ENCODE measurements around the gene FBXO17. TPM values are rescaled to one million over a fixed set of nuclear protein-coding genes. Genes with fewer than 3 reads are reported as not detected.

The FBXO17 gene, protein sequence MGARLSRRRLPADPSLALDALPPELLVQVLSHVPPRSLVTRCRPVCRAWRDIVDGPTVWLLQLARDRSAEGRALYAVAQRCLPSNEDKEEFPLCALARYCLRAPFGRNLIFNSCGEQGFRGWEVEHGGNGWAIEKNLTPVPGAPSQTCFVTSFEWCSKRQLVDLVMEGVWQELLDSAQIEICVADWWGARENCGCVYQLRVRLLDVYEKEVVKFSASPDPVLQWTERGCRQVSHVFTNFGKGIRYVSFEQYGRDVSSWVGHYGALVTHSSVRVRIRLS
- 68.1 and 73.1 TPM in 2 replicates for polyA plus RNA-seq (2011; rRNA removed)
- 110 and 145 TPM in 2 replicates for polyA plus RNA-seq (2012; cell fraction: cytosol; rRNA removed)
- 217 and 308 TPM in 2 replicates for polyA plus RNA-seq (2012; cell fraction: nucleus; rRNA removed)
- polyA plus RNA-seq (2017; fragmentation: RNase III; extraction: RNeasy Plus Mini Kit Qiagen cat#74134 plus additional on column Dnase treatment) = 98.5 to 112 TPM (median 111 TPM) in 3 replicates
- 45.7 and 49.4 TPM in 2 replicates for polyA minus RNA-seq (2011; rRNA and poly(A)+ RNA removed)

DNA sequence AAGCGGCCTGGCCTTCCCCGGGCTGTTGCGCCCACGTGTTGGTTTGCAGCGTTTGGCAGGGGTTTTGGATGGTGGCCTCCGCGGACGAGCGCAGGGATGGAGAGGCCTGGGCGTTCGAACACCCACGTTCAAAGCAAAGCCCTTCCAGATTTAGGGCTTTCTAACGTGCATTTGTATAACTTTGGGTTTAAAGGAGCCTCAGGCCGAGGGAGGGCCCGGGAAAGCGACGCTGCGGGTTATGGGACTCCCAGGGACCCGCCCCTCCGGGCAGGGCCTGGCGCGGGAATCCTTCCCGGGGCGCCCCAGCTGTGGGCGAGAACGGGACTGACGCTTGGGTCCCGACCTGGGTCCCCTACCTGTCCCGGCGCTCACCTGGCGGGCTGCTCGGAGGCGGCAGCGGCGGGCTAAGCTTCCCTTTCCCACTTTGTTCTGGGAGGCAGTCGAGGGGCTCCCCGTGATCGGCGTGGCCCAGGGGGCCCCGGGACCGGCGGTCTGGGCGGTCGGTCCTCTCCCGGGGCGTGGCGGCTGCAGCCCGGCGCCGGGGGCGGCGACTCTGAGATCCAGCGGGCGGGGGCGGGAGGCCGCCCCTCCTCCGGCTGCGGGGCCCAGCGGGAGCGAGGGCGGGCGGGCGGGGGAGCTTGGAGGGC is at the start of gene FBXO17:
Gene FBXO17 (minus strand): TSS at position 529 of the 647 bp plus-strand sequence. CDS start 25,423 bp downstream, outside the sequence.
- FAIRE-seq (no peak), ATAC-seq (peak; percentile 83), DNase-seq (ENCODE audit: low read depth in 1 of 2, low spot score in 1 of 2) (peak; percentile 84 to 87)
- H3K4me2 ChIP-seq = peak within 1 kb of the TSS; percentile 92
- CTCF ChIA-PET = interaction anchor here (0.6 to 12.4 kb wide), 54 partner anchors 10 to 528 kb away, joined by 3 to 344 read pairs (median 6); partner anchors contain the start of genes FBXO27, GMFG, MRPS12 and SARS2
- H3K9me3 ChIP-seq = peaks cover under 1% of the 10 kb centered on the region; the same call in 1 of the 3 replicates
- H3K4me3 ChIP-seq = peak within 1 kb of the TSS; percentile 51
- peaks cover 51% of the 10 kb centered on the region for H3K4me1 ChIP-seq
- H3K27ac ChIP-seq = peak within 1 kb of the TSS; percentile 91 to 94
- 2% methylated on average over 50 of the region's 63 CpGs for WGBS (ENCODE audit: missing lambda C conversion rate)
- POLR2A ChIA-PET = interaction anchor here (0.6 to 2.9 kb wide), 20 partner anchors 9 to 461 kb away, joined by 3 to 22 read pairs (median 5); partner anchors contain the start of genes FBXO27, MRPS12, RPS16 and SAMD4B
- TF ChIP-seq HOXB13 (CRISPR knock-in tag; IDR thresholded peaks at IDR 0.05; ENCODE audit: low read depth) = peak; percentile 89; the same call in 1 of the 2 replicates
- TF ChIP-seq, protein P1, sequence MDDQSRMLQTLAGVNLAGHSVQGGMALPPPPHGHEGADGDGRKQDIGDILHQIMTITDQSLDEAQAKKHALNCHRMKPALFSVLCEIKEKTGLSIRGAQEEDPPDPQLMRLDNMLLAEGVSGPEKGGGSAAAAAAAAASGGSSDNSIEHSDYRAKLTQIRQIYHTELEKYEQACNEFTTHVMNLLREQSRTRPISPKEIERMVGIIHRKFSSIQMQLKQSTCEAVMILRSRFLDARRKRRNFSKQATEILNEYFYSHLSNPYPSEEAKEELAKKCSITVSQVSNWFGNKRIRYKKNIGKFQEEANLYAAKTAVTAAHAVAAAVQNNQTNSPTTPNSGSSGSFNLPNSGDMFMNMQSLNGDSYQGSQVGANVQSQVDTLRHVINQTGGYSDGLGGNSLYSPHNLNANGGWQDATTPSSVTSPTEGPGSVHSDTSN (IDR thresholded peaks at IDR 0.05) = peak; percentile 66
- peak; percentile 34; the same call in 1 of the 2 replicates for TF ChIP-seq HOXA7 (CRISPR knock-in tag; IDR thresholded peaks at IDR 0.05)
- no peak for TF ChIP-seq MAFK (IDR thresholded peaks at IDR 0.05; ENCODE audit: partially characterized antibody)
- TF ChIP-seq EHMT2 (IDR thresholded peaks at IDR 0.05; ENCODE audit: low read depth) = no peak
- peak; percentile 86 for TF ChIP-seq HOXB5 (CRISPR knock-in tag; IDR thresholded peaks at IDR 0.05)
- TF ChIP-seq, protein P2, sequence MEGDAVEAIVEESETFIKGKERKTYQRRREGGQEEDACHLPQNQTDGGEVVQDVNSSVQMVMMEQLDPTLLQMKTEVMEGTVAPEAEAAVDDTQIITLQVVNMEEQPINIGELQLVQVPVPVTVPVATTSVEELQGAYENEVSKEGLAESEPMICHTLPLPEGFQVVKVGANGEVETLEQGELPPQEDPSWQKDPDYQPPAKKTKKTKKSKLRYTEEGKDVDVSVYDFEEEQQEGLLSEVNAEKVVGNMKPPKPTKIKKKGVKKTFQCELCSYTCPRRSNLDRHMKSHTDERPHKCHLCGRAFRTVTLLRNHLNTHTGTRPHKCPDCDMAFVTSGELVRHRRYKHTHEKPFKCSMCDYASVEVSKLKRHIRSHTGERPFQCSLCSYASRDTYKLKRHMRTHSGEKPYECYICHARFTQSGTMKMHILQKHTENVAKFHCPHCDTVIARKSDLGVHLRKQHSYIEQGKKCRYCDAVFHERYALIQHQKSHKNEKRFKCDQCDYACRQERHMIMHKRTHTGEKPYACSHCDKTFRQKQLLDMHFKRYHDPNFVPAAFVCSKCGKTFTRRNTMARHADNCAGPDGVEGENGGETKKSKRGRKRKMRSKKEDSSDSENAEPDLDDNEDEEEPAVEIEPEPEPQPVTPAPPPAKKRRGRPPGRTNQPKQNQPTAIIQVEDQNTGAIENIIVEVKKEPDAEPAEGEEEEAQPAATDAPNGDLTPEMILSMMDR (IDR thresholded peaks at IDR 0.05) = no peak; the same call in 2 of the 3 replicates
- no peak for TF ChIP-seq ZC3H11A (IDR thresholded peaks at IDR 0.05)
- no peak; the same call in 1 of the 2 replicates for TF ChIP-seq FOSB (CRISPR knock-in tag; IDR thresholded peaks at IDR 0.05)
- TF ChIP-seq FOXS1 (CRISPR knock-in tag; IDR thresholded peaks at IDR 0.05) = 0 out of 2 replicates have a peak, but pooled peaks have one; percentile 23
- TF ChIP-seq EP300 (IDR thresholded peaks at IDR 0.05) = 0 out of 5 replicates have a peak, but pooled peaks of 1 of the 2 experiments have one; percentile 6
- no peak for TF ChIP-seq FOSL2 (IDR thresholded peaks at IDR 0.05)
- peak; percentile 11; the same call in 1 of the 2 replicates for TF ChIP-seq FOSL2 (CRISPR knock-in tag; IDR thresholded peaks at IDR 0.05)
- peak in 1 of 2 experiments; percentile 90; a peak in 3 of 5 replicates for TF ChIP-seq JUN (IDR thresholded peaks at IDR 0.05)
- peak; percentile 91 for TF ChIP-seq MYC (IDR thresholded peaks at IDR 0.05; ENCODE audit: borderline replicate concordance, low read length)
- TF ChIP-seq CBX8 (IDR thresholded peaks at IDR 0.05) = no peak
- TF ChIP-seq, protein P3, sequence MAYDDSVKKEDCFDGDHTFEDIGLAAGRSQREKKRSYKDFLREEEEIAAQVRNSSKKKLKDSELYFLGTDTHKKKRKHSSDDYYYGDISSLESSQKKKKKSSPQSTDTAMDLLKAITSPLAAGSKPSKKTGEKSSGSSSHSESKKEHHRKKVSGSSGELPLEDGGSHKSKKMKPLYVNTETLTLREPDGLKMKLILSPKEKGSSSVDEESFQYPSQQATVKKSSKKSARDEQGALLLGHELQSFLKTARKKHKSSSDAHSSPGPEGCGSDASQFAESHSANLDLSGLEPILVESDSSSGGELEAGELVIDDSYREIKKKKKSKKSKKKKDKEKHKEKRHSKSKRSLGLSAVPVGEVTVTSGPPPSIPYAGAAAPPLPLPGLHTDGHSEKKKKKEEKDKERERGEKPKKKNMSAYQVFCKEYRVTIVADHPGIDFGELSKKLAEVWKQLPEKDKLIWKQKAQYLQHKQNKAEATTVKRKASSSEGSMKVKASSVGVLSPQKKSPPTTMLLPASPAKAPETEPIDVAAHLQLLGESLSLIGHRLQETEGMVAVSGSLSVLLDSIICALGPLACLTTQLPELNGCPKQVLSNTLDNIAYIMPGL (CRISPR knock-in tag; IDR thresholded peaks at IDR 0.05; ENCODE audit: borderline replicate concordance) = peak; percentile 58
- TF ChIP-seq ZFP36 (IDR thresholded peaks at IDR 0.05; ENCODE audit: borderline replicate concordance, partially characterized antibody) = peak; percentile 88
- TF ChIP-seq, protein P4, sequence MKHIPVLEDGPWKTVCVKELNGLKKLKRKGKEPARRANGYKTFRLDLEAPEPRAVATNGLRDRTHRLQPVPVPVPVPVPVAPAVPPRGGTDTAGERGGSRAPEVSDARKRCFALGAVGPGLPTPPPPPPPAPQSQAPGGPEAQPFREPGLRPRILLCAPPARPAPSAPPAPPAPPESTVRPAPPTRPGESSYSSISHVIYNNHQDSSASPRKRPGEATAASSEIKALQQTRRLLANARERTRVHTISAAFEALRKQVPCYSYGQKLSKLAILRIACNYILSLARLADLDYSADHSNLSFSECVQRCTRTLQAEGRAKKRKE (CRISPR knock-in tag; IDR thresholded peaks at IDR 0.05; ENCODE audit: low read depth) = peak; percentile 89
- 0 out of 5 replicates have a peak, but pooled peaks have one; percentile 11 to 16 for TF ChIP-seq RAD21 (conservative IDR thresholded peaks at IDR 0.05 in 1 of 2, IDR thresholded peaks at IDR 0.05 in 1 of 2)
- 0 out of 2 replicates have a peak, but pooled peaks have one; percentile 58 for TF ChIP-seq TFCP2L1 (CRISPR knock-in tag; IDR thresholded peaks at IDR 0.05)
- TF ChIP-seq, protein P5, sequence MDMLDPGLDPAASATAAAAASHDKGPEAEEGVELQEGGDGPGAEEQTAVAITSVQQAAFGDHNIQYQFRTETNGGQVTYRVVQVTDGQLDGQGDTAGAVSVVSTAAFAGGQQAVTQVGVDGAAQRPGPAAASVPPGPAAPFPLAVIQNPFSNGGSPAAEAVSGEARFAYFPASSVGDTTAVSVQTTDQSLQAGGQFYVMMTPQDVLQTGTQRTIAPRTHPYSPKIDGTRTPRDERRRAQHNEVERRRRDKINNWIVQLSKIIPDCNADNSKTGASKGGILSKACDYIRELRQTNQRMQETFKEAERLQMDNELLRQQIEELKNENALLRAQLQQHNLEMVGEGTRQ (IDR thresholded peaks at IDR 0.05) = peak; percentile 77
- peak; percentile 81; the same call in 1 of the 2 replicates for TF ChIP-seq EHF (CRISPR knock-in tag; IDR thresholded peaks at IDR 0.05)
- peak; percentile 86; the same call in 1 of the 2 replicates for TF ChIP-seq TP53 (CRISPR knock-in tag; IDR thresholded peaks at IDR 0.05)
- TF ChIP-seq, protein P6, sequence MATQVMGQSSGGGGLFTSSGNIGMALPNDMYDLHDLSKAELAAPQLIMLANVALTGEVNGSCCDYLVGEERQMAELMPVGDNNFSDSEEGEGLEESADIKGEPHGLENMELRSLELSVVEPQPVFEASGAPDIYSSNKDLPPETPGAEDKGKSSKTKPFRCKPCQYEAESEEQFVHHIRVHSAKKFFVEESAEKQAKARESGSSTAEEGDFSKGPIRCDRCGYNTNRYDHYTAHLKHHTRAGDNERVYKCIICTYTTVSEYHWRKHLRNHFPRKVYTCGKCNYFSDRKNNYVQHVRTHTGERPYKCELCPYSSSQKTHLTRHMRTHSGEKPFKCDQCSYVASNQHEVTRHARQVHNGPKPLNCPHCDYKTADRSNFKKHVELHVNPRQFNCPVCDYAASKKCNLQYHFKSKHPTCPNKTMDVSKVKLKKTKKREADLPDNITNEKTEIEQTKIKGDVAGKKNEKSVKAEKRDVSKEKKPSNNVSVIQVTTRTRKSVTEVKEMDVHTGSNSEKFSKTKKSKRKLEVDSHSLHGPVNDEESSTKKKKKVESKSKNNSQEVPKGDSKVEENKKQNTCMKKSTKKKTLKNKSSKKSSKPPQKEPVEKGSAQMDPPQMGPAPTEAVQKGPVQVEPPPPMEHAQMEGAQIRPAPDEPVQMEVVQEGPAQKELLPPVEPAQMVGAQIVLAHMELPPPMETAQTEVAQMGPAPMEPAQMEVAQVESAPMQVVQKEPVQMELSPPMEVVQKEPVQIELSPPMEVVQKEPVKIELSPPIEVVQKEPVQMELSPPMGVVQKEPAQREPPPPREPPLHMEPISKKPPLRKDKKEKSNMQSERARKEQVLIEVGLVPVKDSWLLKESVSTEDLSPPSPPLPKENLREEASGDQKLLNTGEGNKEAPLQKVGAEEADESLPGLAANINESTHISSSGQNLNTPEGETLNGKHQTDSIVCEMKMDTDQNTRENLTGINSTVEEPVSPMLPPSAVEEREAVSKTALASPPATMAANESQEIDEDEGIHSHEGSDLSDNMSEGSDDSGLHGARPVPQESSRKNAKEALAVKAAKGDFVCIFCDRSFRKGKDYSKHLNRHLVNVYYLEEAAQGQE (IDR thresholded peaks at IDR 0.05) = no peak; the same call in 1 of the 2 replicates
- 0 out of 2 replicates have a peak, but pooled peaks have one; percentile 29 for TF ChIP-seq KDM1A (IDR thresholded peaks at IDR 0.05; ENCODE audit: low read depth)
